ENCODE measurements around the gene DUSP8. TPM values are rescaled to one million over a fixed set of nuclear protein-coding genes. Genes with fewer than 3 reads are reported as not detected.

DUSP8 gene
- 10.2 TPM for total RNA-seq (2021; ENCODE audit: unreplicated experiment)
- polyA plus RNA-seq (2012), result 14.7 and 19.3 TPM in 2 replicates
- percentile 57 among the genes with signal in this experiment for Bru-seq, nascent RNA
- BruChase-seq, experiment 1, labeled RNA remaining after a 6-hour chase, result percentile 61 among the genes with signal in this experiment
- percentile 49 among the genes with signal in this experiment for BruChase-seq, experiment 2, labeled RNA remaining after a 2-hour chase
- long read RNA-seq, full-length matches to known transcripts, result 5 of 15 reads
- long read RNA-seq, partial matches to known transcripts, result 4 of 15 reads
- long read RNA-seq, other reads (novel, unspliced or antisense), result 6 of 15 reads

GRCh38 chr11:1572197-1573076 is at the start of gene DUSP8:
Gene DUSP8 (minus strand): TSS chr11:1572271. CDS start chr11:1565826, 6,445 bp downstream.
- peaks cover 16 to 29% of the 10 kb centered on the region in 2 experiments; a peak in 3 of 4 replicates for H3K4me1 ChIP-seq (ENCODE audit: control insufficient read depth in 1 of 2, insufficient read depth in 2 of 2, low read length in 2 of 2)
- no peaks in the 10 kb centered on the region for H3K36me3 ChIP-seq (ENCODE audit: control insufficient read depth in 1 of 2, insufficient read depth in 2 of 2, low read length in 2 of 2)
- peak; percentile 53 for DNase-seq (ENCODE audit: low read depth, low spot score)
- intact Hi-C loops (cut with micrococcal nuclease), result no loop called here
- H3K9ac ChIP-seq (ENCODE audit: low read length), result peak within 1 kb of the TSS; percentile 77
- H2AFZ ChIP-seq (ENCODE audit: low read depth, low read length, poor library complexity, severe bottlenecking), result no peak within 1 kb of the TSS
- no peak for TF ChIP-seq SRF (IDR thresholded peaks at IDR 0.05; ENCODE audit: low read depth)
- TF ChIP-seq, protein P1, sequence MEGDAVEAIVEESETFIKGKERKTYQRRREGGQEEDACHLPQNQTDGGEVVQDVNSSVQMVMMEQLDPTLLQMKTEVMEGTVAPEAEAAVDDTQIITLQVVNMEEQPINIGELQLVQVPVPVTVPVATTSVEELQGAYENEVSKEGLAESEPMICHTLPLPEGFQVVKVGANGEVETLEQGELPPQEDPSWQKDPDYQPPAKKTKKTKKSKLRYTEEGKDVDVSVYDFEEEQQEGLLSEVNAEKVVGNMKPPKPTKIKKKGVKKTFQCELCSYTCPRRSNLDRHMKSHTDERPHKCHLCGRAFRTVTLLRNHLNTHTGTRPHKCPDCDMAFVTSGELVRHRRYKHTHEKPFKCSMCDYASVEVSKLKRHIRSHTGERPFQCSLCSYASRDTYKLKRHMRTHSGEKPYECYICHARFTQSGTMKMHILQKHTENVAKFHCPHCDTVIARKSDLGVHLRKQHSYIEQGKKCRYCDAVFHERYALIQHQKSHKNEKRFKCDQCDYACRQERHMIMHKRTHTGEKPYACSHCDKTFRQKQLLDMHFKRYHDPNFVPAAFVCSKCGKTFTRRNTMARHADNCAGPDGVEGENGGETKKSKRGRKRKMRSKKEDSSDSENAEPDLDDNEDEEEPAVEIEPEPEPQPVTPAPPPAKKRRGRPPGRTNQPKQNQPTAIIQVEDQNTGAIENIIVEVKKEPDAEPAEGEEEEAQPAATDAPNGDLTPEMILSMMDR (IDR thresholded peaks at IDR 0.05 in 2 of 3, conservative IDR thresholded peaks at IDR 0.05 in 1 of 3; ENCODE audit: borderline replicate concordance in 1 of 3, insufficient read depth in 1 of 3, low read depth in 2 of 3, low read length in 2 of 3), result no peak
- TF ChIP-seq, protein P2, sequence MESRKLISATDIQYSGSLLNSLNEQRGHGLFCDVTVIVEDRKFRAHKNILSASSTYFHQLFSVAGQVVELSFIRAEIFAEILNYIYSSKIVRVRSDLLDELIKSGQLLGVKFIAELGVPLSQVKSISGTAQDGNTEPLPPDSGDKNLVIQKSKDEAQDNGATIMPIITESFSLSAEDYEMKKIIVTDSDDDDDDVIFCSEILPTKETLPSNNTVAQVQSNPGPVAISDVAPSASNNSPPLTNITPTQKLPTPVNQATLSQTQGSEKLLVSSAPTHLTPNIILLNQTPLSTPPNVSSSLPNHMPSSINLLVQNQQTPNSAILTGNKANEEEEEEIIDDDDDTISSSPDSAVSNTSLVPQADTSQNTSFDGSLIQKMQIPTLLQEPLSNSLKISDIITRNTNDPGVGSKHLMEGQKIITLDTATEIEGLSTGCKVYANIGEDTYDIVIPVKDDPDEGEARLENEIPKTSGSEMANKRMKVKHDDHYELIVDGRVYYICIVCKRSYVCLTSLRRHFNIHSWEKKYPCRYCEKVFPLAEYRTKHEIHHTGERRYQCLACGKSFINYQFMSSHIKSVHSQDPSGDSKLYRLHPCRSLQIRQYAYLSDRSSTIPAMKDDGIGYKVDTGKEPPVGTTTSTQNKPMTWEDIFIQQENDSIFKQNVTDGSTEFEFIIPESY (IDR thresholded peaks at IDR 0.05; ENCODE audit: extremely low read depth, insufficient replicate concordance, low read length), result no peak
- TF ChIP-seq POLR2AphosphoS5 (IDR thresholded peaks at IDR 0.05; ENCODE audit: low read depth, low read length), result peak; percentile 36; the same call in 1 of the 2 replicates
- no peak for TF ChIP-seq ZFX (IDR thresholded peaks at IDR 0.05)
- peak within 1 kb of the TSS; percentile 94 for H3K4me2 ChIP-seq (ENCODE audit: low read length)
- H3K79me2 ChIP-seq (ENCODE audit: insufficient read depth, low read length), result peaks cover 3% of the 10 kb centered on the region; the same call in 1 of the 2 replicates
- CTCF ChIA-PET, result interaction anchor here (0.6 to 5.2 kb wide), 4 partner anchors 23 to 26 kb away, joined by 3 to 133 read pairs (median 16); no protein-coding TSS in a partner anchor
- H3K27ac ChIP-seq (ENCODE audit: low read depth, low read length), result peak within 1 kb of the TSS; percentile 56; the same call in 1 of the 2 replicates
- H3K9me3 ChIP-seq (ENCODE audit: control insufficient read depth in 1 of 2, insufficient read depth in 1 of 2, low read depth in 1 of 2, low read length in 2 of 2), result no peaks in the 10 kb centered on the region
- POLR2A ChIA-PET, result interaction anchor here (1.4 to 2.5 kb wide), 3 partner anchors 12 to 26 kb away, joined by 3 to 18 read pairs (median 8); partner anchors contain the start of gene KRTAP5-1
- ATAC-seq, result peak; percentile 69
- no peaks in the 10 kb centered on the region for H3K27me3 ChIP-seq (ENCODE audit: insufficient read depth, low read length)
- peak within 1 kb of the TSS; percentile 65 to 70 for H3K4me3 ChIP-seq (replicated peaks in 1 of 2; ENCODE audit: low read depth in 1 of 2, low read length in 2 of 2)
- H4K20me1 ChIP-seq (ENCODE audit: insufficient read depth), result no peaks in the 10 kb centered on the region
- no TSS peak for BruUV-seq (replicated peaks)
- RAD21 ChIA-PET (ENCODE audit: low non-redundant PET in 1 of 2, low total read pairs in 2 of 2, uncharacterized antibody in 2 of 2, unreplicated experiment in 2 of 2), result interaction anchor here (0.6 to 2.6 kb wide), 3 partner anchors 14 to 58 kb away, joined by 3 to 22 read pairs (median 4); no protein-coding TSS in a partner anchor
- H3K9me2 ChIP-seq (ENCODE audit: insufficient read depth), result no peaks in the 10 kb centered on the region

Data from HCT116 (cell line).